Loucy (cell line): ENCODE results near the gene FABP3.

ENCODE experiments used
- H2AFZ ChIP-seq: fragments of 200-600 bp; sonication (generic); 2 replicates; pipeline ENCODE4 v1.6.0; 2016; ENCODE audit warnings: antibody characterized with exemption, mild to moderate bottlenecking, low read length, moderate library complexity
- H3F3A ChIP-seq: fragments of 200-600 bp; 2 replicates; pipeline ENCODE4 v1.6.0; 2016; ENCODE audit warnings: antibody characterized with exemption, low read depth, mild to moderate bottlenecking
- H3K27me3 ChIP-seq: fragments of 200-600 bp; sonication (generic); 2 replicates; pipeline ENCODE4 v1.6.1; 2014; ENCODE audit warnings: low read length, mild to moderate bottlenecking; ENCODE audit not compliant: insufficient read depth, poor library complexity, severe bottlenecking
- H3K36me3 ChIP-seq: fragments of 200-600 bp; sonication (generic); 2 replicates; pipeline ENCODE4 v1.6.1; 2016; ENCODE audit warnings: low read length; ENCODE audit not compliant: insufficient read depth
- H3K4me1 ChIP-seq: fragments of 200-600 bp; sonication (generic); 2 replicates; pipeline ENCODE4 v1.5.1; 2014; ENCODE audit warnings: low read length, mild to moderate bottlenecking; ENCODE audit not compliant: insufficient read depth, poor library complexity, severe bottlenecking
- H3K4me2 ChIP-seq: fragments of 200-600 bp; sonication (generic); 2 replicates; pipeline ENCODE4 v1.6.0; 2014; ENCODE audit warnings: antibody characterized with exemption, low read length, low read depth, mild to moderate bottlenecking; ENCODE audit not compliant: poor library complexity, severe bottlenecking
- H3K4me3 ChIP-seq: fragments of 200-600 bp; sonication (generic); 2 replicates; pipeline ENCODE4 v1.5.1; 2014; ENCODE audit warnings: low read length, mild to moderate bottlenecking, mixed read lengths; ENCODE audit not compliant: poor library complexity, severe bottlenecking
- H3K79me2 ChIP-seq: fragments of 200-600 bp; sonication (generic); 2 replicates; pipeline ENCODE4 v1.6.1; 2014; ENCODE audit warnings: low read length; ENCODE audit not compliant: insufficient read depth
- H3K9ac ChIP-seq: fragments of 200-600 bp; sonication (generic); 2 replicates; pipeline ENCODE4 v1.6.0; 2014; ENCODE audit warnings: mild to moderate bottlenecking, low read depth, low read length, moderate library complexity; ENCODE audit not compliant: poor library complexity, severe bottlenecking
- H3K9me2 ChIP-seq: fragments of 200-600 bp; sonication (generic); replicated peaks from 2 replicates; pipeline ENCODE4 v1.6.1; 2016; ENCODE audit warnings: low read depth, low read length, mixed read lengths
- H3K9me3 ChIP-seq: fragments of 200-600 bp; sonication (generic); 2 replicates; pipeline ENCODE4 v1.6.1; 2014; ENCODE audit warnings: mild to moderate bottlenecking, antibody characterized with exemption, low read length, low read depth; ENCODE audit not compliant: insufficient read depth
- H4K20me1 ChIP-seq: fragments of 200-600 bp; sonication (generic); 2 replicates; pipeline ENCODE4 v1.6.0; 2014; ENCODE audit warnings: antibody characterized with exemption, low read length, mild to moderate bottlenecking; ENCODE audit not compliant: insufficient read depth, poor library complexity, severe bottlenecking
- EZH2phosphoT487 ChIP-seq: fragments of 200-600 bp; IDR thresholded peaks from 2 replicates; pipeline ENCODE4 v1.6.1; 2018; ENCODE audit warnings: antibody characterized with exemption, mild to moderate bottlenecking, moderate library complexity, borderline replicate concordance
- TF ChIP-seq, protein P1 (sequence below): fragments of 200-600 bp; sonication (generic); conservative IDR thresholded peaks from 2 replicates; pipeline ENCODE4 v1.5.1; 2014; ENCODE audit warnings: mild to moderate bottlenecking, antibody characterized with exemption, low read length

Gene FABP3

DNA sequence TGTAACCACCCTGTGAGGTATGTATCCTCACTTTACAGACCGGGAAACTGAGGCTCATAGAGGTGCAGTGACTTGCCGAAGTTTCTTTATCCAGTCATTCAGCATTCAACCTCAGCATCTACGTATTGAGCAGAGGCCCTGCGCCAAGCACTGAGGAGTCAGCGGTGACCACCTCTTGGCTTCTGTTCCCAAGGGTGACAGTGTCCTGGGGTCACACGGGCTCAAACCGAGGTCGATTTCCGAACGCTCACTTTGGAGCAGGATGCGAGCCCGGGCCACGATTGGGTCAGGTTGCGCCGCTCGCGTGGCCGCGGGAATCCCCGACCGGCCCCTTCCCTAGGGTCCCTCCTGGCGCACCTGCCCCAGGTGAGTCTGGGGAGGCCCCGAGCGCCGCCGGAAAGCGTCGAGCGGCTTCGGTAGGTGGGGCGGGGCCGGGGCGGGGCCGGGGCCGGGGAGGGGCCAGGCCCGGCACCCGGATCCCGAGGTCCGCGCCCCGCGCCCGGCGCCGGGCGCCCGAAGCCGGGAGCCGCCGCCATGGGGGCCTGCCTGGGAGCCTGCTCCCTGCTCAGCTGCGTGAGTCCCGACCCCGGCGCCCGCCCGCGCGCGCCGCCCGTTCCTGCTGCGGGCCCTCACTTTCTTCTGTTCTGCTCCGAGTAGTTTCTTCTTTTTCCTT is 40.0 kb upstream of the FABP3 start, which contains the start of gene SERINC2:
TSS of gene SERINC2 (plus strand) at position 482 of the 673 bp plus-strand sequence. CDS start at position 535, 53 bp downstream.
- H3K4me3 ChIP-seq: peak within 1 kb of the TSS; percentile 49
- peak within 1 kb of the TSS; percentile 48 for H3K4me2 ChIP-seq
- H2AFZ ChIP-seq: no peak within 1 kb of the TSS
- no peaks in the 10 kb centered on the region for H4K20me1 ChIP-seq
- no peak for TF ChIP-seq EZH2phosphoT487
- TF ChIP-seq, protein P1, sequence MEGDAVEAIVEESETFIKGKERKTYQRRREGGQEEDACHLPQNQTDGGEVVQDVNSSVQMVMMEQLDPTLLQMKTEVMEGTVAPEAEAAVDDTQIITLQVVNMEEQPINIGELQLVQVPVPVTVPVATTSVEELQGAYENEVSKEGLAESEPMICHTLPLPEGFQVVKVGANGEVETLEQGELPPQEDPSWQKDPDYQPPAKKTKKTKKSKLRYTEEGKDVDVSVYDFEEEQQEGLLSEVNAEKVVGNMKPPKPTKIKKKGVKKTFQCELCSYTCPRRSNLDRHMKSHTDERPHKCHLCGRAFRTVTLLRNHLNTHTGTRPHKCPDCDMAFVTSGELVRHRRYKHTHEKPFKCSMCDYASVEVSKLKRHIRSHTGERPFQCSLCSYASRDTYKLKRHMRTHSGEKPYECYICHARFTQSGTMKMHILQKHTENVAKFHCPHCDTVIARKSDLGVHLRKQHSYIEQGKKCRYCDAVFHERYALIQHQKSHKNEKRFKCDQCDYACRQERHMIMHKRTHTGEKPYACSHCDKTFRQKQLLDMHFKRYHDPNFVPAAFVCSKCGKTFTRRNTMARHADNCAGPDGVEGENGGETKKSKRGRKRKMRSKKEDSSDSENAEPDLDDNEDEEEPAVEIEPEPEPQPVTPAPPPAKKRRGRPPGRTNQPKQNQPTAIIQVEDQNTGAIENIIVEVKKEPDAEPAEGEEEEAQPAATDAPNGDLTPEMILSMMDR: no peak
- no peaks in the 10 kb centered on the region for H3F3A ChIP-seq
- H3K36me3 ChIP-seq: no peaks in the 10 kb centered on the region
- H3K79me2 ChIP-seq: no peaks in the 10 kb centered on the region
- H3K9me2 ChIP-seq: no peaks in the 10 kb centered on the region
- no peaks in the 10 kb centered on the region for H3K27me3 ChIP-seq
- H3K4me1 ChIP-seq: no peaks in the 10 kb centered on the region
- no peak within 1 kb of the TSS for H3K9ac ChIP-seq
- no peaks in the 10 kb centered on the region for H3K9me3 ChIP-seq

DNA sequence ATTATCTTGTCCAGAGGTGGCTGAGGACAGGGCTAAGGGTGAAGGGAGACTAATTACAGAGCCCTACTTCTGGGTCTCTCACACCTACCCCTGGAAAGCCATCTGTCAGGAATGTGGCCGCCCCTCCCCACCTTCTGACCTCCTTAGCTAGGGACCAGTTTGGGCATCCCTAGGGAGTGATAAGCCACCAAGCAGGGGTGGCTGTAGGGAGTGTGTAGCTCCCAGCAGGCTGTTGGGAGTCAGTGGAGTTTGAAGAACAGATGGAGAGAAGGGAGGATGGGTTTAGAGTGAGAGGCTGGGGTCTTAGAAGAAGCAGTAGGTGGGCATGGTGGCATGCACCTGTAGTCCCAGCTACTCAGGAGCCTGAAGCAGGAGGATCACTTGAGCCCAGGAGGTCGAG is 39.3 kb upstream of the FABP3 start:
- H3K9me3 ChIP-seq: no peaks in the 10 kb centered on the region
- no peaks in the 10 kb centered on the region for H3K36me3 ChIP-seq
- no peaks in the 10 kb centered on the region for H3K4me1 ChIP-seq
- H3K4me3 ChIP-seq: no peak overlapping the region
- no peak overlapping the region for H3K4me2 ChIP-seq
- H3K9me2 ChIP-seq: no peaks in the 10 kb centered on the region
- H2AFZ ChIP-seq: no peak overlapping the region
- no peaks in the 10 kb centered on the region for H3K79me2 ChIP-seq
- no peaks in the 10 kb centered on the region for H4K20me1 ChIP-seq
- no peaks in the 10 kb centered on the region for H3F3A ChIP-seq
- no peak for TF ChIP-seq EZH2phosphoT487
- TF ChIP-seq, protein P1: no peak
- H3K9ac ChIP-seq: no peak overlapping the region
- no peaks in the 10 kb centered on the region for H3K27me3 ChIP-seq

DNA sequence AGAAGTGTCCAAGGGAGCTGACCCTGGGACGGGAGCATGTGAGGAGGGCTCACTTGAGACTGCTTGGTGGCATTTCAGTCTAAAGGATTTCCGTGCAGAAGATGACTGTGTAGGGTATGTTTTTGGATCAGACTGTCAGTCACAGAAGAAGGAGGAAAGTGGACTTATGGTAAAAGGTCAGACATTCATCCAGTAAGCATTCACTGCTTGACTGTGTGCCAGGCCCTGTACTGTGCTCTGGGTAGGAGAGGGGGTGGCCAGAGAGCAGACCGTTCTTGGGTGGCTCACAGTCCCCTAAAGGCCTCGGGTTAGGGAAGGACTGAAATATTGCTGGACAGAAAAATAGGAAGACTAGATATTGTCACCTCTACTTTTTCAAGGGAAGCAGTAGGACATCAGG is 38.0 kb upstream of the FABP3 start:
- no peak overlapping the region for H3K4me2 ChIP-seq
- no peaks in the 10 kb centered on the region for H3K79me2 ChIP-seq
- no peak for TF ChIP-seq EZH2phosphoT487
- TF ChIP-seq, protein P1: no peak
- H3F3A ChIP-seq: no peaks in the 10 kb centered on the region
- no peaks in the 10 kb centered on the region for H3K27me3 ChIP-seq
- no peak overlapping the region for H3K4me3 ChIP-seq
- H3K9ac ChIP-seq: no peak overlapping the region
- no peak overlapping the region for H2AFZ ChIP-seq
- H3K4me1 ChIP-seq: no peaks in the 10 kb centered on the region
- H4K20me1 ChIP-seq: no peaks in the 10 kb centered on the region
- no peaks in the 10 kb centered on the region for H3K36me3 ChIP-seq
- H3K9me3 ChIP-seq: no peaks in the 10 kb centered on the region
- H3K9me2 ChIP-seq: no peaks in the 10 kb centered on the region
